HepG2 (cell line): ENCODE data around the gene TTK. TPM values are rescaled to one million over a fixed set of nuclear protein-coding genes. Genes with fewer than 3 reads are reported as not detected.

Experiments used
- ARNT2 ChIP-seq: sonication (generic); formaldehyde crosslinking; IDR thresholded peaks from 2 replicates; pipeline ENCODE4 v1.8.0; 2022; ENCODE audit warnings: mild to moderate bottlenecking, low read depth, missing genetic modification reagents, moderate library complexity
- DZIP1 ChIP-seq: sonication (generic); formaldehyde crosslinking; IDR thresholded peaks from 2 replicates; pipeline ENCODE4 v1.5.0; 2020; ENCODE audit warnings: mild to moderate bottlenecking, missing genetic modification reagents
- ETV6 ChIP-seq: sonication (generic); formaldehyde crosslinking; conservative IDR thresholded peaks from 2 replicates; pipeline ENCODE4 v1.4.0; 2020; ENCODE audit warnings: missing genetic modification reagents
- FOXK1 ChIP-seq: sonication (generic); formaldehyde crosslinking; IDR thresholded peaks from 2 replicates; pipeline ENCODE4 v1.4.0; 2020; ENCODE audit warnings: low read depth, missing genetic modification reagents, borderline replicate concordance
- JDP2 ChIP-seq: sonication (generic); formaldehyde crosslinking; IDR thresholded peaks from 2 replicates; pipeline ENCODE4 v1.8.1; 2022; ENCODE audit warnings: missing genetic modification reagents, borderline replicate concordance
- MXI1 ChIP-seq: IDR thresholded peaks from 3 replicates; pipeline ENCODE4 v1.6.1; 2012; ENCODE audit warnings: low read depth, low read length, inconsistent platforms, borderline replicate concordance
- NFE2L2 ChIP-seq: fragments of 150-350 bp; IDR thresholded peaks from 2 replicates; pipeline ENCODE4 v1.6.1; 2014; ENCODE audit warnings: low read length
- NR2F6 ChIP-seq, 2 experiments: IDR thresholded peaks; 2 replicates each; pipeline ENCODE4 v1.6.1; 2016; ENCODE audit warnings: antibody characterized with exemption in 1 of 2, mild to moderate bottlenecking in 1 of 2
- PLSCR1 ChIP-seq: sonication (generic); formaldehyde crosslinking; IDR thresholded peaks from 2 replicates; pipeline ENCODE4 v1.5.0; 2020; ENCODE audit warnings: missing genetic modification reagents, mild to moderate bottlenecking, borderline replicate concordance
- RAD51 ChIP-seq: fragments of 450-650 bp; IDR thresholded peaks from 2 replicates; pipeline ENCODE4 v1.6.1; 2016; ENCODE audit warnings: borderline replicate concordance
- SP140L ChIP-seq: sonication (generic); formaldehyde crosslinking; IDR thresholded peaks from 2 replicates; pipeline ENCODE4 v1.4.0; 2020; ENCODE audit warnings: missing genetic modification reagents, borderline replicate concordance
- SRSF4 ChIP-seq: fragments of 200-400 bp; formaldehyde crosslinking; IDR thresholded peaks from one replicate; pipeline ENCODE4 v1.6.1; 2018; ENCODE audit warnings: mild to moderate bottlenecking, low read depth, low read length, moderate library complexity; ENCODE audit not compliant: poor library complexity, severe bottlenecking
- THAP8 ChIP-seq: sonication (generic); formaldehyde crosslinking; IDR thresholded peaks from 2 replicates; pipeline ENCODE4 v1.5.1; 2020; ENCODE audit warnings: missing genetic modification reagents, mild to moderate bottlenecking, borderline replicate concordance
- ZBTB4 ChIP-seq: sonication (generic); formaldehyde crosslinking; IDR thresholded peaks from 2 replicates; pipeline ENCODE4 v1.4.0; 2020; ENCODE audit warnings: missing genetic modification reagents, mild to moderate bottlenecking, borderline replicate concordance
- ZFP62 ChIP-seq: sonication (generic); formaldehyde crosslinking; IDR thresholded peaks from 2 replicates; pipeline ENCODE4 v1.4.0; 2020; ENCODE audit warnings: missing genetic modification reagents
- ZKSCAN5 ChIP-seq: sonication (generic); formaldehyde crosslinking; IDR thresholded peaks from 2 replicates; pipeline ENCODE4 v1.5.1; 2020; ENCODE audit warnings: mild to moderate bottlenecking, missing genetic modification reagents
- ZNF337 ChIP-seq: sonication (generic); formaldehyde crosslinking; IDR thresholded peaks from 2 replicates; pipeline ENCODE4 v1.5.1; 2020; ENCODE audit warnings: missing genetic modification reagents, low read depth, mild to moderate bottlenecking, borderline replicate concordance
- ZXDC ChIP-seq: sonication (generic); formaldehyde crosslinking; IDR thresholded peaks from 2 replicates; pipeline ENCODE4 v1.5.0; 2020; ENCODE audit warnings: mild to moderate bottlenecking, missing genetic modification reagents
- polyA plus RNA-seq, 8 experiments: library from polyadenylated mRNA; depleted of rRNA in 3 of 8; stranded (reverse) in 7 of 8; unstranded in 1 of 8; fragments of >200 nt; fragmentation: Illumina TruSeq in 4 of 8; extraction: Trizol in 4 of 8; gene quantifications; 2 replicates each; pipeline versions ENCODE4 v1.2.1 to v1.2.3, GENCODE V29; 2011 to 2016; ENCODE audit warnings: low read depth in 4 of 8, missing spikeins in 1 of 8, mixed read lengths in 1 of 8; ENCODE audit not compliant: insufficient read depth in 1 of 8
- total RNA-seq, 5 experiments: library from RNA; depleted of rRNA; stranded (reverse); fragments of >200 nt; fragmentation: Illumina TruSeq; extraction: Trizol; gene quantifications; 2 replicates each; pipeline ENCODE4 v1.2.3, GENCODE V29; 2016; ENCODE audit warnings: low read depth in 1 of 5

The TTK gene
- total and polyA plus RNA-seq, 2 of the 13 experiments (the other 11 are each of a cell fraction or from before 2014, with no cell fraction given) = 8.6 to 33.2 TPM

- TF ChIP-seq JDP2 (CRISPR knock-in tag) (no peak), MXI1 (peak; percentile 83; the same call in 1 of the 3 replicates), NR2F6 (IDR thresholded peaks at IDR 0.05) (no peak), NR2F6 (CRISPR knock-in tag; IDR thresholded peaks at IDR 0.05) (0 out of 2 replicates have a peak, but pooled peaks have one; percentile 19), DZIP1 (no peak), RAD51 (no peak), ARNT2 (CRISPR knock-in tag) (peak; percentile 33; the same call in 1 of the 2 replicates), ZXDC (CRISPR knock-in tag) (no peak), SP140L (CRISPR knock-in tag) (no peak), PLSCR1 (CRISPR knock-in tag) (no peak), ZBTB4 (CRISPR knock-in tag) (no peak), ZKSCAN5 (CRISPR knock-in tag) (no peak), ZFP62 (CRISPR knock-in tag) (no peak), NFE2L2 (no peak), ZNF337 (no peak), FOXK1 (CRISPR knock-in tag) (no peak), ETV6 (CRISPR knock-in tag) (no peak), THAP8 (no peak), SRSF4 (no peak)
Measured at GRCh38 chr6:80004173-80005072, at the start of gene TTK (continued).
